GM21360 (cell line): ENCODE results near the gene GSAP.
"Not testable (repeated sequence)": the region's sequence is repeated elsewhere in the genome, so short reads cannot be mapped to it uniquely, and the experiment has no call there.

Experiments
- ATAC-seq: cut with Tn5 transposase; IDR thresholded peaks from one replicate; pipeline ENCODE4 v1.9.1; 2021; ENCODE audit warnings: mild to moderate bottlenecking, moderate library complexity; ENCODE audit not compliant: unreplicated experiment

GSAP gene

GRCh38 chr7:77415823-77416620 is at the start of gene GSAP:
Gene GSAP (minus strand): TSS chr7:77416349. CDS start chr7:77416321, 28 bp downstream.
- peak; percentile 41 for ATAC-seq

- no peak for ATAC-seq
Observed at GRCh38 chr7:77465256-77465655, 49.1 kb upstream of the GSAP start.

- ATAC-seq, result no peak
Observed at GRCh38 chr7:77464589-77464988, 48.4 kb upstream of the GSAP start.

GRCh38 chr7:77463632-77464031 is 47.5 kb upstream of the GSAP start:
- peak; percentile 49 for ATAC-seq

- ATAC-seq, result no peak
Observed at GRCh38 chr7:77461842-77462241, 45.7 kb upstream of the GSAP start.

GRCh38 chr7:77461246-77461645 is 45.1 kb upstream of the GSAP start:
- ATAC-seq, result no peak

- no peak for ATAC-seq
Observed at GRCh38 chr7:77460057-77460486, 43.9 kb upstream of the GSAP start.

- ATAC-seq, result no peak
Observed at GRCh38 chr7:77459311-77459726, 43.2 kb upstream of the GSAP start.

GRCh38 chr7:77458786-77459185 is 42.6 kb upstream of the GSAP start:
- ATAC-seq, result no peak

- no peak for ATAC-seq
Observed at GRCh38 chr7:77457779-77458178, 41.6 kb upstream of the GSAP start.

GRCh38 chr7:77456696-77457095 is 40.5 kb upstream of the GSAP start:
- ATAC-seq, result no peak

GRCh38 chr7:77455321-77455720 is 39.2 kb upstream of the GSAP start:
- no peak for ATAC-seq

- ATAC-seq, result no peak
Observed at GRCh38 chr7:77454802-77455201, 38.7 kb upstream of the GSAP start.

GRCh38 chr7:77453531-77453930 is 37.4 kb upstream of the GSAP start:
- ATAC-seq, result no peak

GRCh38 chr7:77451950-77452349 is 35.8 kb upstream of the GSAP start:
- ATAC-seq, result not testable (repeated sequence)

GRCh38 chr7:77450613-77451012 is 34.5 kb upstream of the GSAP start:
- no peak for ATAC-seq

GRCh38 chr7:77450054-77450453 is 33.9 kb upstream of the GSAP start:
- no peak for ATAC-seq

GRCh38 chr7:77447616-77448015 is 31.5 kb upstream of the GSAP start:
- ATAC-seq, result no peak

GRCh38 chr7:77444123-77444522 is 28.0 kb upstream of the GSAP start:
- no peak for ATAC-seq

- ATAC-seq, result no peak
Observed at GRCh38 chr7:77443042-77443441, 26.9 kb upstream of the GSAP start.

- no peak for ATAC-seq
Observed at GRCh38 chr7:77442636-77443035, 26.5 kb upstream of the GSAP start.

GRCh38 chr7:77441046-77441445 is 24.9 kb upstream of the GSAP start:
- no peak for ATAC-seq

- no peak for ATAC-seq
Observed at GRCh38 chr7:77439572-77439971, 23.4 kb upstream of the GSAP start.
